H9 (cell line): Measurements from ENCODE around the gene EML5. TPM values are rescaled to one million over a fixed set of nuclear protein-coding genes. Genes with fewer than 3 reads are reported as not detected.

Source experiments
- DNase-seq: peaks from one replicate; pipeline ENCODE4 v3.0.0-alpha.2; 2017
- H2AFZ ChIP-seq: one replicate; pipeline ENCODE4 v1.6.1; 2013; ENCODE audit warnings: mild to moderate bottlenecking, low read length, control low read depth, moderate library complexity
- H2AK5ac ChIP-seq: 2 replicates; pipeline ENCODE4 v1.6.1; 2013; ENCODE audit warnings: low read length, control low read depth, mixed read lengths; ENCODE audit not compliant: insufficient read length
- H2BK120ac ChIP-seq: one replicate; pipeline ENCODE4 v1.6.1; 2013; ENCODE audit warnings: low read depth, mild to moderate bottlenecking, low read length, control low read depth, inconsistent platforms; ENCODE audit not compliant: poor library complexity, severe bottlenecking
- H2BK12ac ChIP-seq: 2 replicates; pipeline ENCODE4 v1.6.1; 2013; ENCODE audit warnings: low read length, control low read depth, mixed read lengths, low read depth; ENCODE audit not compliant: insufficient read length
- H2BK15ac ChIP-seq: 2 replicates; pipeline ENCODE4 v1.6.1; 2013; ENCODE audit warnings: low read depth, low read length, control low read depth
- H2BK20ac ChIP-seq: one replicate; pipeline ENCODE4 v1.6.1; 2013; ENCODE audit warnings: low read depth, mild to moderate bottlenecking, low read length, control low read depth, inconsistent platforms; ENCODE audit not compliant: poor library complexity, severe bottlenecking
- H2BK5ac ChIP-seq: 2 replicates; pipeline ENCODE4 v1.6.1; 2013; ENCODE audit warnings: low read length, control low read depth, mixed read lengths; ENCODE audit not compliant: insufficient read length
- H3K14ac ChIP-seq: 2 replicates; pipeline ENCODE4 v1.6.1; 2013; ENCODE audit warnings: low read length, control low read depth; ENCODE audit not compliant: insufficient read depth
- H3K18ac ChIP-seq: 2 replicates; pipeline ENCODE4 v1.6.1; 2013; ENCODE audit warnings: low read depth, mild to moderate bottlenecking, mixed read lengths, low read length, control low read depth; ENCODE audit not compliant: insufficient read length
- H3K23ac ChIP-seq: 2 replicates; pipeline ENCODE4 v1.6.1; 2013; ENCODE audit warnings: low read length, control low read depth, mixed read lengths, low read depth; ENCODE audit not compliant: insufficient read length
- H3K23me2 ChIP-seq: 2 replicates; pipeline ENCODE4 v1.6.1; 2013; ENCODE audit warnings: low read depth, mild to moderate bottlenecking, mixed read lengths, low read length, control low read depth; ENCODE audit not compliant: insufficient read length, poor library complexity, severe bottlenecking
- H3K27ac ChIP-seq: 2 replicates; pipeline ENCODE4 v1.5.1; 2013; ENCODE audit warnings: low read length, control low read depth, mixed read lengths, low read depth; ENCODE audit not compliant: insufficient read length
- H3K27me3 ChIP-seq: 2 replicates; pipeline ENCODE4 v1.6.1; 2013; ENCODE audit warnings: low read length, control low read depth, inconsistent platforms; ENCODE audit not compliant: insufficient read depth
- H3K4ac ChIP-seq: 2 replicates; pipeline ENCODE4 v1.6.1; 2013; ENCODE audit warnings: low read depth, mild to moderate bottlenecking, control low read depth, inconsistent platforms, low read length, moderate library complexity
- H3K4me1 ChIP-seq: 2 replicates; pipeline ENCODE4 v1.6.1; 2013; ENCODE audit warnings: low read length, control low read depth, inconsistent platforms; ENCODE audit not compliant: insufficient read depth
- H3K4me2 ChIP-seq: 2 replicates; pipeline ENCODE4 v1.6.1; 2013; ENCODE audit warnings: low read length, control low read depth, mixed read lengths; ENCODE audit not compliant: insufficient read length, insufficient read depth
- H3K56ac ChIP-seq: 2 replicates; pipeline ENCODE4 v1.6.1; 2013; ENCODE audit warnings: low read depth, mild to moderate bottlenecking, mixed read lengths, low read length, control low read depth; ENCODE audit not compliant: insufficient read length
- H3K79me1 ChIP-seq: 2 replicates; pipeline ENCODE4 v1.6.1; 2013; ENCODE audit warnings: low read depth, mild to moderate bottlenecking, moderate library complexity, low read length, control low read depth, inconsistent platforms; ENCODE audit not compliant: insufficient read depth, poor library complexity, severe bottlenecking
- H3K79me2 ChIP-seq: 2 replicates; pipeline ENCODE4 v1.6.1; 2013; ENCODE audit warnings: low read length, control low read depth, inconsistent platforms; ENCODE audit not compliant: insufficient read depth
- H3K9ac ChIP-seq: 2 replicates; pipeline ENCODE4 v1.6.1; 2013; ENCODE audit warnings: low read length, control low read depth, mixed read lengths; ENCODE audit not compliant: insufficient read length; ENCODE audit errors: extremely low read depth
- H3K9me3 ChIP-seq: one replicate; pipeline ENCODE4 v1.6.1; 2013; ENCODE audit warnings: low read depth, low read length, inconsistent platforms; ENCODE audit not compliant: control insufficient read depth
- H3T11ph ChIP-seq: one replicate; pipeline ENCODE4 v1.6.1; 2013; ENCODE audit warnings: mild to moderate bottlenecking, low read length, control low read depth, inconsistent platforms
- H4K20me1 ChIP-seq: one replicate; pipeline ENCODE4 v1.6.1; 2013; ENCODE audit not compliant: control insufficient read depth, insufficient read length, insufficient read depth
- H4K5ac ChIP-seq: 2 replicates; pipeline ENCODE4 v1.6.1; 2013; ENCODE audit warnings: low read depth, mild to moderate bottlenecking, mixed read lengths, low read length, control low read depth; ENCODE audit not compliant: insufficient read length
- H4K8ac ChIP-seq: replicated peaks from 2 replicates; pipeline ENCODE4 v1.6.1; 2013; ENCODE audit warnings: low read length, control low read depth, mixed read lengths, low read depth; ENCODE audit not compliant: insufficient read length
- H4K91ac ChIP-seq: 2 replicates; pipeline ENCODE4 v1.6.1; 2013; ENCODE audit warnings: low read depth, mild to moderate bottlenecking, moderate library complexity, mixed read lengths, low read length, control low read depth; ENCODE audit not compliant: insufficient read length
- H3K27ac Mint-ChIP-seq, 3 experiments: 2 replicates in 2 of 3; 3 replicates in 1 of 3; pipeline ENCODE4 v1.8.0; 2020 to 2021; ENCODE audit warnings: mixed read lengths in 3 of 3, mild to moderate bottlenecking in 1 of 3, moderate library complexity in 1 of 3
- H3K27me3 Mint-ChIP-seq: 2 replicates; pipeline ENCODE4 v1.8.0; 2021; ENCODE audit warnings: low read depth, mild to moderate bottlenecking, moderate library complexity, mixed read lengths
- H3K36me3 Mint-ChIP-seq, 3 experiments: 2 replicates in 2 of 3; 3 replicates in 1 of 3; pipeline ENCODE4 v1.8.0; 2020 to 2021; ENCODE audit warnings: low read depth in 3 of 3, mixed read lengths in 3 of 3; ENCODE audit not compliant: insufficient read depth in 1 of 3
- H3K4me1 Mint-ChIP-seq, 2 experiments: 2 replicates each; pipeline ENCODE4 v1.8.0; 2020; ENCODE audit warnings: mixed read lengths in 2 of 2
- H3K4me3 Mint-ChIP-seq, 2 experiments: 2 replicates in 1 of 2; 3 replicates in 1 of 2; pipeline ENCODE4 v1.8.0; 2020 to 2021; ENCODE audit warnings: mild to moderate bottlenecking in 2 of 2, mixed read lengths in 2 of 2, moderate library complexity in 1 of 2
- H3K9me3 Mint-ChIP-seq, 2 experiments: 2 replicates in 1 of 2; 3 replicates in 1 of 2; pipeline ENCODE4 v1.8.0; 2020; ENCODE audit warnings: mild to moderate bottlenecking in 2 of 2, mixed read lengths in 2 of 2, moderate library complexity in 1 of 2
- CTCF ChIP-seq: fragments of 200-600 bp; sonication (generic); conservative IDR thresholded peaks from 3 replicates; pipeline ENCODE4 v1.8.0; 2021; ENCODE audit warnings: antibody characterized with exemption, mild to moderate bottlenecking
- total RNA-seq: library from RNA; stranded (reverse); gene quantifications from 2 replicates; pipeline ENCODE4 v1.2.1, GENCODE V29; 2021

The EML5 gene
- total RNA-seq, 1 experiment from 2014 or later = 0.81 TPM

GRCh38 chr14:88770736-88771135 lies 22.0 kb downstream of the EML5 start:
- no peak overlapping the region for H3K4ac ChIP-seq
- H3K4me1 Mint-ChIP-seq = no peaks in the 10 kb centered on the region
- no peaks in the 10 kb centered on the region for H3K79me2 ChIP-seq
- no peaks in the 10 kb centered on the region for H4K20me1 ChIP-seq
- no peak for DNase-seq
- no peaks in the 10 kb centered on the region for H3K27me3 ChIP-seq
- H3K9me3 Mint-ChIP-seq = peaks cover 16 to 21% of the 10 kb centered on the region in 2 experiments
- H4K91ac ChIP-seq = no peak overlapping the region
- no peak overlapping the region for H2BK15ac ChIP-seq
- H3K23ac ChIP-seq = no peak overlapping the region
- H3K9me3 ChIP-seq = peaks cover 7% of the 10 kb centered on the region
- no peak overlapping the region for H4K5ac ChIP-seq
- H3K27me3 Mint-ChIP-seq = no peaks in the 10 kb centered on the region; the same call in 1 of the 2 replicates
- no peak overlapping the region for H2BK5ac ChIP-seq
- no peak for TF ChIP-seq CTCF
- no peak overlapping the region for H3K27ac Mint-ChIP-seq
- H3K14ac ChIP-seq = no peak overlapping the region
- H3K9ac ChIP-seq = no peak overlapping the region
- no peaks in the 10 kb centered on the region for H3K4me1 ChIP-seq
- no peak overlapping the region for H3K56ac ChIP-seq
- H3K36me3 Mint-ChIP-seq = peaks cover 0 to 15% (median 10%) of the 10 kb centered on the region in 3 experiments; a peak in 6 of 7 replicates
- no peak overlapping the region for H3K18ac ChIP-seq
- no peak overlapping the region for H2AFZ ChIP-seq
- no peak overlapping the region for H4K8ac ChIP-seq
- no peak overlapping the region for H3K4me3 Mint-ChIP-seq
- no peak overlapping the region for H2BK20ac ChIP-seq
- no peak overlapping the region for H2BK12ac ChIP-seq
- no peak overlapping the region for H3K27ac ChIP-seq
- H3K23me2 ChIP-seq = no peaks in the 10 kb centered on the region
- H3K79me1 ChIP-seq = no peaks in the 10 kb centered on the region
- H2BK120ac ChIP-seq = no peak overlapping the region
- no peak overlapping the region for H3T11ph ChIP-seq
- no peak overlapping the region for H3K4me2 ChIP-seq
- H2AK5ac ChIP-seq = no peak overlapping the region
